HG03460 (cell line): ENCODE measurements around the gene POLN.

Experiments
- ATAC-seq: cut with Tn5 transposase; IDR thresholded peaks from one replicate; pipeline ENCODE4 v1.9.1; 2021; ENCODE audit not compliant: unreplicated experiment

POLN gene

DNA sequence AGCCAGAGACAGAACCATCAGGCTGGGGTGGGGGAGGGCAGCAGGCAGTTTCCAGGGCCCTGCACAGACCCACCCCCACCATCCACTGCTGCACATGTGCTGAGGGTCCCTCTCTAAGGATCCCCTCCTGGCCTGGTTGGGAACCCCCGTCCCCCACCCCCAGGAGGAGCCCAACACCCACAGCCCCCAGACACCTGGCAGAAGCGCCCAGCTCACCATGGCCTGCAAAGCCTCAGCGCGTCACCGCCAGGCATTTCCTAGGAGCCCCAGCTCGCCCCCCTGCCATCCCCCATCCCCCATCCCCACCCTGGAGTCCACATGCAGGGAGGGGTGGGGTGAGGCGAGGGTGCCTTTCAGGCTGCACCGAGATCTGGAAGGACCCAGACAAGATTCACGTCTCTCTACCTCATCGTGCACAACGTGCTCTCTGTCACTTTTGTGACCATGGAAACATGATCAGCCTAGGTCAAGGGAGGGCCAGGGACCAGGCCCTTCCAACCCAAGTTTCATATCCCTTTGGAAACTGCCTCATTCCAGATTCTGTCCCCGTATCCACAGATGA lies 10.7 kb upstream of the POLN start:
- ATAC-seq: no peak

DNA sequence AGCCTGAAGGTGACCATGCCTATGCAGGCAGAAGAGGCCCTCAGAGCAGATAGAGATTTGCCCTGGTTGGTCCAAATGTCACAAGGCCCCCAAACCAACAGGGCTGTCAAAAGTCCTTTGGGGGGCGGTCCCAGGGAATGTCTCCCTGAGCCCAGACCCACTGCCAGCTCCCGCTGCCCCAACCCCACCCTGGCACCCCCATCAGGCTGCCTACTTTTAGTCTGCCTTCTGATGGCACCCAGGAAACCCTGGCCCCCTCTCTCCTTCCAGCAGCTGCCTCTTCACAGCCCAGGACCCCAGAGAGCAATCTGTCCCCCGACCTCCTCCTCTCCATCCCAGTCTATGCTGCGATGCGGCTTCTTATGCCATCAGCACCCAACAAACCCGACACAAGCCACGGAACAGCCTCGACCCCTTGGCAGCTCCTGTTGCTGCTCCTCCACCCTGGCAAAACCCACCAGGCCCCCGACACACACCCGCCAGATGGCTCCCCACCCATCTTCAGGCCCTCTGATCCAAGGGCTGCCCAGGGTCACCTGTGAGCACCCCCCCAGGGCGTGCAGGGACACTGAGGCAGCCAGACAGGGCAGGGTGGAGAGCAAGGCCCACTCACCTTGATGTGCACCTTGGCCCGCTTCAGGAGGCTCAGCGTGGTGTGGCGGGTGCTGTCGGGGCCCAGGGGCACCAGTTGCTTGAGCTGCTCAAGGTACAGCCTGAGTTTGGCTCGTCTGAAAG lies 10.0 kb upstream of the POLN start:
- no peak for ATAC-seq

DNA sequence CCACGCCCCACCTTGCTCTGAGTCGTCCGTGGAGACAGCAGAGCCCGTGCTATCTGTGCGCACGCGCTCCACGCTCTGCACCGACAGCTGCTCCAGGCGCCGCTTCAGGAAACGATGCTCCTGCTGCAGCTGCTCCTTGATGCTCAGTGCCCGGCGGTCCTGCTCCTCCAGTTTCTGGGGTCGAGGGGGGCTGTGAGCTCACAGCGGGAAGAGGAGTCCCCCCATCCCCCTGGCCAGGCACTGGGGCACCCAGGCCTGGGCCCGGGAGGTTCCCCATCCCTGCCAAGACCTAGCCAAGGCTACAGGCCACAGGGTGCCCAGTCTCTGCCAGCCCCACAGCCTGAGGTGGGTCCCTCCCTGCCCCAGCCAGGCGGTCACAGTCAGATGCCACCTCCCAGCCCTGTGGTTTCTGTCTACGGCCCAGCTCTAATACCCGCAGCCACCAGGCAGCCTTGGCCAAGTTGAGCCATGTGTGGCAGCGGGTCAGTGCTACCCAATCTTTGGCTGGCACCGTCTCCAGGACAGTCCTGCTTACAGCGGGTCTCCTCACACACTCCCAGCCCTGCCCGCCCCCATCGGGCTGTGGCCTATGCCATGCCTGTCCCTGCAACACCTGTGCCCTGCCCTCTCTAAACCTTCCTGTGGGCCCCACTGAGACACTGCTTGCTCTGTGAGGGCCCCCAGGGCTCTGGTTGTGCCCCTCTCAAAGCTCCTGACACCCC lies 9.3 kb upstream of the POLN start:
- ATAC-seq: no peak

DNA sequence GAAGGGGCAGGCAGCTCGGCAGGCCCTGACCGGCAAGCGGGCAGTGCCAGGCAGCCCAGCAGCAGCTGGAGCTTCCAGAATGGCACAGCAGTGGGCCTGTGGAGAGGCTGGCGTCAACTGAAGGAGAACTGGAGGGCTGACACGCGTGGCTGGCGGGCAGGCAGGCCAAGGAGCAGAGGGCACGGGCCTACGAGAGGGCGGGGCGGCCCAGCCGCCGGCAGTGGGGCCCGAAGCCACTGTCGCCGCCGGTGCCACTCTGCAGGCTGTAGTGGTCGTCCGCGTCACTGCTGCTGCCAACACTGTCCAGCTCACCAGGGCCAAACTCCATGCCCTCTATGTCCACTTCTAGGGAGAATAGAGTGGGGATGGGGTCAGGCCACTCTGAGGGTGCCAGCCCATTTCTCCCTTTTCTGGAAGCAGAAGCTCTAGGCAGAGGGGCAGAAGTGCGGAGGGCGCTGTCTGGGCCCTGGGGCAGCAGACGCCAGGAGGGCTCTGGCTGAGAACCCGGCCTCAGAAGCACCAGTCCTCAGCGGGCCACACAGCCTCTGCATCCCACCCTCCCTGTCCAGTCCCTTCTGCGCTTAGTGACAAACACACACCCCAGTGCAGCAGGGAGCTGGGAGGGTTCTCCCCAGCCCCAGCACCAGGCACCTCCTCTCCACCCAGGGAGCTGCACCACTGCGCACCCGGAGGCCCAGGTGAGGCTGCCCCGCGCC lies 8.6 kb upstream of the POLN start:
- ATAC-seq: no peak

GRCh38 chr4:2249526-2250356 lies 7.8 kb upstream of the POLN start:
- no peak for ATAC-seq

GRCh38 chr4:2248821-2249261 lies 6.9 kb upstream of the POLN start:
- ATAC-seq: no peak

DNA sequence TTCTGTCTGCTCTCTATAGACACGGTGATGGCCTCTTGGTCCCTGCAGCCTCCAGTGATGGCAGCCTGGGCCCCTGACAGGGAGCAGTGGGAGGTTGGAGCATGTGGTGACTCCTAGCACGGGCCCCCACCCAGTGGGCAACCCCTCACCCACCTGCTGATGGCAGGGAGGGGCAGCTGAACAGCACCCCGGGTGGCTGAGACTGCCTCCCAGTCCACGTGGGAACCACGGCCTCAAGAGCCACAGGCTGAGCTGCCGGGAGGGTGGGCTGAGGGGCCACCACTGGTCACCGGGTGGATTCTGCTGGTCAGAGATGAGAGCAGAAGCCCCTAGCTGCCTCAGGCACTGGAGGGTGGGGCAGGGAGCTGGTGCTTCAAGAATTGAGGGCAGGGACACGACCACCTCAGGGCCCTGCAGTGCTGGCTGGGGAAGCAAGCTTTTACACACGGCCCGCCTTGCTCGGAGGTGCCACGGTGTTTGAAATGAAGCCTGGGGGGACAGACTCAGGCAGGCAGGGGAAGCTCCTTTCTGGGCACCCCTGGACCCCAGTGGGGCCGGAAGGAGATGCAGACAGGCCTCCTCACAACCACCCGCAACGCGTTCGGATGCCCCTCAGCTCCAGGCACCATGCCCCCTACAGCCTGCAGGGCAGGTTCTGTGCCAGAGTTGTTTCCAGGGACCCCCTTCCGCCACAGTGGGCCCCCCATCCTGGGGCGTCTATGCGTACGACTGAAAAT lies 6.3 kb upstream of the POLN start:
- ATAC-seq: no peak

DNA sequence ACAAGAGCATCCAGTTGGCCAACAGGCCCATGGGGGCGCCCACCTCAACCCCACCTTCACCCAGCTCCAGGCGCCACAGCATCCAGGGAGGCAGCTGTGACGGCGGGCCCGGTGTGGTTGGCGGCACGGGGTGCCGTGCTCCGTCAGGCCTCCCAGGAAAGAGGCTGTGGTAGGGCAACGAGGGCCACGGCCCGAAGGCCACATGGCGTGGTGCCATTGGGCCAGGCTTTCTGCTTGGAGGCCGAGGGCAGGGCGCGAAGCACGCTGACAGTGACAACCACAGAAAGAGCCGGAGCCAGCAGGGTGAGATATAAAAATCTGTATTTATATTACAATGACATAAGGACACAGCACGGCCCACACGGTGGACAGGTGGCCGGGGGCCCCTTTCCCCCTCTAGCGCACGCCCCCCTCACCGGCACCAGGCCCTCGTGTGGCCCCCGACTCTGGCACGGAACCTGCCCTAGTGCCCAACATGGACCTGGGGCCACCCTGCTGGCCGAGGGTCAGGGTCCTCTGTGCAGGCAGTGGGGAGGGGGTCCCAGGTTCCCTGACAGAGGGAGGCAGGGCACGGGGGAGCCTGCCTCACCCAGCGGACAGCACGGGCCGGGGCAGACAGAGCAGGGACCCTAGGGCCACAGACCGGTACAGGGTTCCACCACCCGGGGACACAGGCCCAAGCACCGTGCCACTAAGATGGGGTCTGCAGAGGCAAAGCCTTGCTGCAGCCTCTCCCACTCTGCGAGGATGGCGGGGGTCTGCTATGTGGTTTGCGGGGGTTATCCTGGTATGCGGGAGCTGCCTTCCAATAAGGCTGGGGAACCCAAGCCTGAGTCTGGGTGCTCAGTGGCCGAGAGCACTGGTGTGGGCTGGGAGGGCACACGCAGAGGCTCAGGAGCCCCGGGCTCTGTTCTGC lies 5.5 kb upstream of the POLN start:
- no peak for ATAC-seq

DNA sequence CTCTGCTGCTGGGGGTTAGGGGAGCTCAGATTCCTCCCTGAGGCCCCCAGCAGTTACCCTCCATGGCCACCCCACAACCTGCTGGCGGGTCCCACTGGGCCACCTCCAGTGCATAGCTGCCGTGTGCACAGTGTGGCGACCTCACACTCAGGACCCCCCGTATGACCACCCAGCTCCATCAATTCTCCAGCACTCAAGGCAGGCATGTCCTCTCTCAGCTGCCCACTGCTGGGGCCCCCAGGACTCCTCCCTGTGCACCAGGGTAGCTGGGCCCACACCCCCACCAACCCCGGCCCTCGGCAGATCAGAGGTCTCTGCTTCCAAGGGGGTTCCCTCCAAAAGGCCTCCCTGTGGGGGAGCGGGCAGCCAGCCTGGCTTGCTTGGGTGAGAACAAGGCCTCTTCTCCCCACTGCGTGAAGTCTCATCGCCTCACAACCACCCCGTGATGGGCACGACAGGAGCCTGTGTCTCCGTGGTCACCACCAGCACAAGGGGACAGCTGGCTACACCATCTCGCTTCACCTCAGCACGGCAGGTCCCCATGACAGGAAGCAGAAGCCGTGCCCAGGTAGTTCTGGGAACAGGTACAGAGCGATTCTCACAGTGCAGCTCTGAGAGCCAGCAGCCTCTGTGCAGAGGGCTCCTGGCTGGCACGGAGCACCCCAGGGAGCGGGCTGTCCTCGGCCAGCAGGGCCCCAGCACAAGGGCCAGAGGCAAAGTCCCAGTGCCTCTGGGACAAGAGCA lies 4.6 kb upstream of the POLN start:
- ATAC-seq: no peak

DNA sequence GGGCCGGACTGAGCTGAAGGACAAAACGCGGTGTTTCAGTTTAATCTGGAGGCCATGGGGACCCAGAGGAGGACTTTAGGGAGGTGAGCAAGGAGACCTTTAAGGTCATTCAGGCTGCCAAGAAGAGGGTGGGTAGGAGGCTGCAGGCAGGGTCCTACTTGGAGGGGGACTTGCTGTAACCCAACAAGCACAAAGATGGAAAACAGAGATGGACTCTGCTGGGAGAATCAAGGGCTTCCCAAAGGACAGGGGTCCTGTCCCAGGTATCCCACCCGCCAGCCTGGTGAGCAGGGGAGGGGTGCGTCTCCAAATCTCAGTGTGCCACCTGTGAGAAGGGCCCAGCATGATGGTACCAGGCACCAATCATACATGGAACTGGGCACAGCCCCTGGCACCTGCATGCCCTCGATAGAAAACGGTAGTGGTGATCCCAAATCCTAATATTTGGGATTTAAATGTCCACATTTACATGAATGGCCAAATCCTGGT lies 3.9 kb upstream of the POLN start:
- ATAC-seq: no peak

DNA sequence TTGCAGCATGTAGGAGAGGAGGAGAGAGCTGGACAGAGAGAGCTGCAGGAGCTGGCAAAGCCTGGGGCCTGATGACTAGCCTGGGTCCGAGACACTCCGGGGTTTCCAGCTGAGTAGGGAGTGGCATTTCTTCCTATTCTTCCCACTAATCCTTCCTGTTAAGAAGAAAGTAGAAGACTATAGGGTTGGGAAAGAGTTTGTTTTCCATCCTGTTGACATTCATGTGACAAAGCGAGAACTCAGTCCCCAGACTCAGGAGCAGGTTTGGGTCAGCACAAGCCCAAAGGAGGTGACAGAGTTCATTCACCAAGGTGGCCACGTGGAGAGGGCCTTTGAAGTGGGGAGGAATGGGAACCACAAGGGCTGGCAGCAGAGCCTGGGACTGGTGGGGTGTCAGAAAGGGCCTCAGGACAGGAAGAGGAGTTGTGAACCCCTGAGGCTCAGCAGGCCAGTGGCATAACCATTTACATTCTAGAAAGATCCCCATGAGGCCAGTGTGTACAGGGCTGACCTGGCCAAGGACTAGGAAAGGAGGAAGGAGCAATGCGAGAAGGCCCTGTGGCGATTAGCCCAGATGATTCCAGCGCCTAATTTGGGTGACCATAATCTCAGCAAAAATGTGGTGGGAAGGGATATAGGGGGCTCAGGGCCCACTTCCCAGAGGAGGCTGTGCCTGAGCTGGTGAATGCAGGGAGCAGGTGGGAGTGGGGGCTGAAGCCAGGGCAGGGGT lies 3.3 kb upstream of the POLN start:
- ATAC-seq: no peak

DNA sequence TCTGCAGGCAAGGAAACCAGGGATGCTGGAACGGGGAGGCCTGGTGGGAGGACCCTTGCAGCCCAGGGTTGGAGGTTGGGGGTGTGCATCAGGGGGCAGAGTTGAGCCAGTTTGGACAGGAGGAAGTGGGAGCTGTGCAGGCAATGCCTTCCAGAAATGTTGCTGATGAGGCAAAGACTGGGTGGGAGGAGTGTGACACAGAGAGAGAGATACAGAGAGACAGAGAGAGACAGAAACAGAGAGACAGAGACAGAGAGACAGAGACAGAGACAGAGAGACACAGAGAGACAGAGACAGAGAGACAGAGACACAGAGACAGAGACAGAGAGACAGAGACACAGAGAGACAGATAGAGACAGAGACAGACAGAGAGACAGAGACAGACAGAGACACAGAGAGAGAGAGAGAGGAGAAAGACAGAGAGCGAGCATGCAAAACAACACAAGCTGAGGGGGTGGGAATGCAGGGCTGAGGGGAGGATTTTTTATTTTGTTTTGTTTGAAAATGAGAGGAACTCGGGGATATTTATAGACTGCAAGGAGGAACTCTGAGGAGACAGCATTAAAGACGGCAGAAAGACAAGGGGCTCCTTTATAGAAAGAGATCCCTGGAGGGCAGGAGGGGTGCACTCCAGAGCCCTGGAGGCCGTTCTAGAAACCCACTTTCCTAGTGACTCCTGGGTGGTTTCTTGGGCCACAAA lies 1.9 kb upstream of the POLN start:
- no peak for ATAC-seq

DNA sequence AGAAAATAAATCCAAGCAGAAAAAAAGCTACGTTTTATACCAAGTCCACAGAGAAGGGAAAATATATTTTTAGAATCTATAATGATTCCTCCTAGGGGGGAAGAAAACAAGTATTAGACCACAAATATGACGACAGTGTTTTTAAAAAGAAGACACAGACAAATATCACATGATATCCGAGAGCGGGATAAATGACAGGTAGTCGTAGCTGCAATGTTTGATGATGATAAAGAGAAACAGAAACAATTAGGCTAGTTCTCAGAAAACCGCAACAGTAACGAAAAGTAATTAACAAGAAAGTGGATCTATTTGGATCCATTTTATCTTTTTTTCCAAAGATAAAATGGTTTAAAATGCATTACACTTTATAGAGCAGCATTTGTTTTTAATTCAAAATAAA lies 918 bp downstream of the POLN start:
- ATAC-seq: no peak

GRCh38 chr4:2236944-2237666 lies 4.8 kb downstream of the POLN start:
- ATAC-seq: no peak

- ATAC-seq: no peak
These were observed 10.8 kb downstream of the POLN start for GRCh38 chr4:2231082-2231481.

- no peak for ATAC-seq
These were observed 15.7 kb downstream of the POLN start for GRCh38 chr4:2226261-2226660.
